ENCODE measurements around the gene ACD.

ACD gene

GRCh38 chr16:67641779-67642708 is 18.0 kb downstream of the ACD start:
- H3K4me3 ChIP-seq (ENCODE audit: control insufficient read depth in 1 of 7, extremely low read depth in 1 of 7, insufficient read depth in 4 of 7, low read depth in 2 of 7, low read length in 6 of 7), result no peak overlapping the region
- POLR2A ChIA-PET, result interaction anchor here (1.1 kb wide), 1 partner anchor 94 kb away, joined by 4 read pairs; no protein-coding TSS in a partner anchor
- CTCF ChIA-PET, result interaction anchor here (0.6 to 12.2 kb wide), 12 partner anchors 9 to 148 kb away, joined by 3 to 113 read pairs (median 4); partner anchors contain the start of genes C16orf86, CTCF and ENKD1

GRCh38 chr16:67637625-67638024 is 22.4 kb downstream of the ACD start:
- no peak overlapping the region for H3K4me3 ChIP-seq (ENCODE audit: control insufficient read depth in 1 of 7, extremely low read depth in 1 of 7, insufficient read depth in 4 of 7, low read depth in 2 of 7, low read length in 6 of 7)
- 99% methylated on average over 12 of the region's 12 CpGs for WGBS (ENCODE audit: insufficient coverage)
- CTCF ChIA-PET, result interaction anchor here (1.6 to 2.7 kb wide), 3 partner anchors 90 to 122 kb away, joined by 3 to 16 read pairs (median 13); no protein-coding TSS in a partner anchor

More at GRCh38 chr16:67641779-67642708, 18.0 kb downstream of the ACD start:
- H3K36me3 ChIP-seq (ENCODE audit: control insufficient read depth in 4 of 4, insufficient read depth in 4 of 4, low read length in 3 of 4), result peaks cover 9 to 38% (median 23%) of the 10 kb centered on the region in 4 experiments
- no peaks in the 10 kb centered on the region for H3K9me3 ChIP-seq (ENCODE audit: control extremely low read depth in 1 of 5, control insufficient read depth in 4 of 5, insufficient read depth in 2 of 5, low read depth in 1 of 5, low read length in 4 of 5)
- peaks cover 0 to 22% (median 18%) of the 10 kb centered on the region in 4 experiments for H3K4me1 ChIP-seq (ENCODE audit: control extremely low read depth in 1 of 4, control insufficient read depth in 4 of 4, insufficient read depth in 4 of 4, low read length in 3 of 4)
- 88% methylated on average over 10 of the region's 10 CpGs for WGBS (ENCODE audit: insufficient coverage)
- no peak overlapping the region for H3K27ac ChIP-seq (ENCODE audit: insufficient read depth in 1 of 2, low read depth in 1 of 2, low read length in 2 of 2, poor library complexity in 1 of 2, severe bottlenecking in 2 of 2)
- DNase-seq, result no peak
- no peaks in the 10 kb centered on the region for H3K27me3 ChIP-seq (replicated peaks in 2 of 5; ENCODE audit: control insufficient read depth in 4 of 5, insufficient read depth in 5 of 5, low read length in 4 of 5)

GRCh38 chr16:67636713-67637112 is 23.3 kb downstream of the ACD start:
- ChIA-PET CTCF (interaction anchor here (1.8 to 2.7 kb wide), 2 partner anchors 19 to 116 kb away, joined by 4 to 16 read pairs; no protein-coding TSS in a partner anchor), POLR2A (no interaction called here)
- H3K4me1 ChIP-seq (ENCODE audit: control extremely low read depth in 1 of 4, control insufficient read depth in 4 of 4, insufficient read depth in 4 of 4, low read length in 3 of 4), result no peaks in the 10 kb centered on the region
- WGBS (ENCODE audit: insufficient coverage), result 98% methylated on average over 7 of the region's 8 CpGs
- peaks cover 22 to 66% (median 43%) of the 10 kb centered on the region in 4 experiments for H3K36me3 ChIP-seq (ENCODE audit: control insufficient read depth in 4 of 4, insufficient read depth in 4 of 4, low read length in 3 of 4)
- no peak overlapping the region for H3K27ac ChIP-seq (ENCODE audit: insufficient read depth in 1 of 2, low read depth in 1 of 2, low read length in 2 of 2, poor library complexity in 1 of 2, severe bottlenecking in 2 of 2)
- H3K27me3 ChIP-seq (replicated peaks in 2 of 5; ENCODE audit: control insufficient read depth in 4 of 5, insufficient read depth in 5 of 5, low read length in 4 of 5), result no peaks in the 10 kb centered on the region
- no peak overlapping the region for H3K4me3 ChIP-seq (ENCODE audit: control insufficient read depth in 1 of 7, extremely low read depth in 1 of 7, insufficient read depth in 4 of 7, low read depth in 2 of 7, low read length in 6 of 7)
- no peak for DNase-seq
- H3K9me3 ChIP-seq (ENCODE audit: control extremely low read depth in 1 of 5, control insufficient read depth in 4 of 5, insufficient read depth in 2 of 5, low read depth in 1 of 5, low read length in 4 of 5), result no peaks in the 10 kb centered on the region

More at GRCh38 chr16:67637625-67638024, 22.4 kb downstream of the ACD start:
- Histone ChIP-seq H3K4me1 (ENCODE audit: control extremely low read depth in 1 of 4, control insufficient read depth in 4 of 4, insufficient read depth in 4 of 4, low read length in 3 of 4) (no peaks in the 10 kb centered on the region), H3K27ac (ENCODE audit: insufficient read depth in 1 of 2, low read depth in 1 of 2, low read length in 2 of 2, poor library complexity in 1 of 2, severe bottlenecking in 2 of 2) (no peak overlapping the region), H3K9me3 (ENCODE audit: control extremely low read depth in 1 of 5, control insufficient read depth in 4 of 5, insufficient read depth in 2 of 5, low read depth in 1 of 5, low read length in 4 of 5) (no peaks in the 10 kb centered on the region), H3K27me3 (replicated peaks in 2 of 5; ENCODE audit: control insufficient read depth in 4 of 5, insufficient read depth in 5 of 5, low read length in 4 of 5) (no peaks in the 10 kb centered on the region), H3K36me3 (ENCODE audit: control insufficient read depth in 4 of 4, insufficient read depth in 4 of 4, low read length in 3 of 4) (peaks cover 20 to 56% (median 36%) of the 10 kb centered on the region in 4 experiments)
- no peak for DNase-seq
- POLR2A ChIA-PET, result no interaction called here

GRCh38 chr16:67632415-67633172 is 27.5 kb downstream of the ACD start:
- Histone ChIP-seq H3K27me3 (replicated peaks in 2 of 5; ENCODE audit: control insufficient read depth in 4 of 5, insufficient read depth in 5 of 5, low read length in 4 of 5) (no peaks in the 10 kb centered on the region), H3K27ac (ENCODE audit: insufficient read depth in 1 of 2, low read depth in 1 of 2, low read length in 2 of 2, poor library complexity in 1 of 2, severe bottlenecking in 2 of 2) (no peak overlapping the region), H3K36me3 (ENCODE audit: control insufficient read depth in 4 of 4, insufficient read depth in 4 of 4, low read length in 3 of 4) (peaks cover 21 to 78% (median 52%) of the 10 kb centered on the region in 4 experiments), H3K9me3 (ENCODE audit: control extremely low read depth in 1 of 5, control insufficient read depth in 4 of 5, insufficient read depth in 2 of 5, low read depth in 1 of 5, low read length in 4 of 5) (no peaks in the 10 kb centered on the region), H3K4me1 (ENCODE audit: control extremely low read depth in 1 of 4, control insufficient read depth in 4 of 4, insufficient read depth in 4 of 4, low read length in 3 of 4) (no peaks in the 10 kb centered on the region), H3K4me3 (ENCODE audit: control insufficient read depth in 1 of 7, extremely low read depth in 1 of 7, insufficient read depth in 4 of 7, low read depth in 2 of 7, low read length in 6 of 7) (no peak overlapping the region)
- ChIA-PET CTCF (interaction anchor here (0.7 to 3.4 kb wide), 7 partner anchors 7 to 112 kb away, joined by 3 to 27 read pairs (median 4); partner anchors contain the start of genes CARMIL2 and RIPOR1), POLR2A (no interaction called here)
- no peak for DNase-seq
- WGBS (ENCODE audit: insufficient coverage), result 98% methylated on average over 5 of the region's 7 CpGs

- H3K27ac ChIP-seq (ENCODE audit: insufficient read depth in 1 of 2, low read depth in 1 of 2, low read length in 2 of 2, poor library complexity in 1 of 2, severe bottlenecking in 2 of 2), result no peak overlapping the region
- H3K36me3 ChIP-seq (ENCODE audit: control insufficient read depth in 4 of 4, insufficient read depth in 4 of 4, low read length in 3 of 4), result peaks cover 25 to 80% (median 52%) of the 10 kb centered on the region in 4 experiments
- H3K4me3 ChIP-seq (ENCODE audit: control insufficient read depth in 1 of 7, extremely low read depth in 1 of 7, insufficient read depth in 4 of 7, low read depth in 2 of 7, low read length in 6 of 7), result no peak overlapping the region
- POLR2A ChIA-PET, result interaction anchor here (0.6 kb wide), 1 partner anchor 27 kb away, joined by 4 read pairs; no protein-coding TSS in a partner anchor
- H3K4me1 ChIP-seq (ENCODE audit: control extremely low read depth in 1 of 4, control insufficient read depth in 4 of 4, insufficient read depth in 4 of 4, low read length in 3 of 4), result no peaks in the 10 kb centered on the region
- H3K9me3 ChIP-seq (ENCODE audit: control extremely low read depth in 1 of 5, control insufficient read depth in 4 of 5, insufficient read depth in 2 of 5, low read depth in 1 of 5, low read length in 4 of 5), result no peaks in the 10 kb centered on the region
- CTCF ChIA-PET, result interaction anchor here (2.3 kb wide), 1 partner anchor 16 kb away, joined by 8 read pairs; the partner anchor contains the start of gene CARMIL2
- no peak for DNase-seq
- 99% methylated on average over 13 of the region's 14 CpGs for WGBS (ENCODE audit: insufficient coverage)
- no peaks in the 10 kb centered on the region for H3K27me3 ChIP-seq (replicated peaks in 2 of 5; ENCODE audit: control insufficient read depth in 4 of 5, insufficient read depth in 5 of 5, low read length in 4 of 5)
Measured at GRCh38 chr16:67628216-67628615, 31.8 kb downstream of the ACD start.

- H3K4me3 ChIP-seq (ENCODE audit: control insufficient read depth in 1 of 7, extremely low read depth in 1 of 7, insufficient read depth in 4 of 7, low read depth in 2 of 7, low read length in 6 of 7), result no peak overlapping the region
- H3K27ac ChIP-seq (ENCODE audit: insufficient read depth in 1 of 2, low read depth in 1 of 2, low read length in 2 of 2, poor library complexity in 1 of 2, severe bottlenecking in 2 of 2), result no peak overlapping the region
- CTCF ChIA-PET, result interaction anchor here (0.5 to 2.6 kb wide), 7 partner anchors 14 to 93 kb away, joined by 3 to 13 read pairs (median 5); partner anchors contain the start of gene CARMIL2
- H3K4me1 ChIP-seq (ENCODE audit: control extremely low read depth in 1 of 4, control insufficient read depth in 4 of 4, insufficient read depth in 4 of 4, low read length in 3 of 4), result no peaks in the 10 kb centered on the region
- WGBS (ENCODE audit: insufficient coverage), result 100% methylated on average over 10 of the region's 10 CpGs
- no peaks in the 10 kb centered on the region for H3K27me3 ChIP-seq (replicated peaks in 2 of 5; ENCODE audit: control insufficient read depth in 4 of 5, insufficient read depth in 5 of 5, low read length in 4 of 5)
- H3K9me3 ChIP-seq (ENCODE audit: control extremely low read depth in 1 of 5, control insufficient read depth in 4 of 5, insufficient read depth in 2 of 5, low read depth in 1 of 5, low read length in 4 of 5), result no peaks in the 10 kb centered on the region
- DNase-seq, result peak; percentile 11 to 23 (median 22)
- POLR2A ChIA-PET, result no interaction called here
- peaks cover 18 to 68% (median 49%) of the 10 kb centered on the region in 4 experiments for H3K36me3 ChIP-seq (ENCODE audit: control insufficient read depth in 4 of 4, insufficient read depth in 4 of 4, low read length in 3 of 4)
Measured at GRCh38 chr16:67613808-67614207, 46.3 kb downstream of the ACD start.
